ENCODE results near the gene SMOC2.

DNA sequence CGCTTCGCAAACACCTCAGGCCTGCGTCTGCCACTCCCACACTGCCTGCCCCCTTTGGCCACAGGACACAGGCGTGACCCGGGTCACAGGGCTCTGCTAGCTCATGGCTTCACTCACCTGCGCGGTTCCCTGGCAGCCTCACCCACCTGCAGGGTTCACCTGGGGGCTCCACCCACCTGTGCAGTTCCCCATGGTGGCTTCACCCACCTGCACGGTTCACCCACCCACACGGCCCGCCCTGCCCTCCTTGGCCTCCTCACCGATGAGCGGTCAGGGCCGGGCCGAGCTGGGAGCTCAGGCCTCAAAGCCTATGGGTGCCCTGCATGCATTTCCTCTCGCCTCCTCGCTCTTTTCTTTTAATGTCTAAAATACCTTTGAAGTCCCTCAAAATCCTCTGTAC, 54.7 kb downstream of the SMOC2 start:
- TF ChIP-seq, protein P1, sequence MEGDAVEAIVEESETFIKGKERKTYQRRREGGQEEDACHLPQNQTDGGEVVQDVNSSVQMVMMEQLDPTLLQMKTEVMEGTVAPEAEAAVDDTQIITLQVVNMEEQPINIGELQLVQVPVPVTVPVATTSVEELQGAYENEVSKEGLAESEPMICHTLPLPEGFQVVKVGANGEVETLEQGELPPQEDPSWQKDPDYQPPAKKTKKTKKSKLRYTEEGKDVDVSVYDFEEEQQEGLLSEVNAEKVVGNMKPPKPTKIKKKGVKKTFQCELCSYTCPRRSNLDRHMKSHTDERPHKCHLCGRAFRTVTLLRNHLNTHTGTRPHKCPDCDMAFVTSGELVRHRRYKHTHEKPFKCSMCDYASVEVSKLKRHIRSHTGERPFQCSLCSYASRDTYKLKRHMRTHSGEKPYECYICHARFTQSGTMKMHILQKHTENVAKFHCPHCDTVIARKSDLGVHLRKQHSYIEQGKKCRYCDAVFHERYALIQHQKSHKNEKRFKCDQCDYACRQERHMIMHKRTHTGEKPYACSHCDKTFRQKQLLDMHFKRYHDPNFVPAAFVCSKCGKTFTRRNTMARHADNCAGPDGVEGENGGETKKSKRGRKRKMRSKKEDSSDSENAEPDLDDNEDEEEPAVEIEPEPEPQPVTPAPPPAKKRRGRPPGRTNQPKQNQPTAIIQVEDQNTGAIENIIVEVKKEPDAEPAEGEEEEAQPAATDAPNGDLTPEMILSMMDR (IDR thresholded peaks at IDR 0.05; ENCODE audit: poor library complexity, severe bottlenecking) = no peak
- no peak for TF ChIP-seq MXI1 (conservative IDR thresholded peaks at IDR 0.05; ENCODE audit: poor library complexity, severe bottlenecking)
- TF ChIP-seq EZH2 (IDR thresholded peaks at IDR 0.05; ENCODE audit: borderline replicate concordance, insufficient read depth, low read length, poor library complexity, severe bottlenecking) = no peak
- no peak for TF ChIP-seq POLR2AphosphoS5 (IDR thresholded peaks at IDR 0.05)
